IPS DF 6.9 (cell line): ENCODE results near the gene TBC1D22A.

Source experiments
- DNase-seq: peaks from one replicate; pipeline ENCODE4 v3.0.0-alpha.2; 2013; ENCODE audit warnings: low read depth, low spot score
- H3K27ac ChIP-seq: one replicate; pipeline ENCODE4 v1.5.1; 2013; ENCODE audit warnings: low read length, control low read depth
- H3K27me3 ChIP-seq: 2 replicates; pipeline ENCODE4 v1.6.1; 2013; ENCODE audit warnings: mild to moderate bottlenecking, low read length; ENCODE audit not compliant: control insufficient read depth, insufficient read depth
- H3K36me3 ChIP-seq: 2 replicates; pipeline ENCODE4 v1.6.1; 2013; ENCODE audit warnings: low read length; ENCODE audit not compliant: control insufficient read depth, insufficient read depth
- H3K4me1 ChIP-seq: 2 replicates; pipeline ENCODE4 v1.6.1; 2013; ENCODE audit warnings: low read length; ENCODE audit not compliant: control insufficient read depth, insufficient read depth
- H3K4me3 ChIP-seq: 2 replicates; pipeline ENCODE4 v1.5.1; 2013; ENCODE audit warnings: mild to moderate bottlenecking, low read length
- H3K9me3 ChIP-seq: 2 replicates; pipeline ENCODE4 v1.6.1; 2013; ENCODE audit warnings: low read length, inconsistent platforms; ENCODE audit not compliant: control insufficient read depth, insufficient read depth
- WGBS: extraction: QIAGEN DNeasy Blood & Tissue Kit; methylation state at CpG from one replicate; pipeline ENCODE4 v1.1.7; 2013; ENCODE audit warnings: mixed read lengths, missing lambda C conversion rate; ENCODE audit not compliant: insufficient read length, insufficient coverage; 5-methylcytosine and 5-hydroxymethylcytosine counted together

TBC1D22A gene

DNA sequence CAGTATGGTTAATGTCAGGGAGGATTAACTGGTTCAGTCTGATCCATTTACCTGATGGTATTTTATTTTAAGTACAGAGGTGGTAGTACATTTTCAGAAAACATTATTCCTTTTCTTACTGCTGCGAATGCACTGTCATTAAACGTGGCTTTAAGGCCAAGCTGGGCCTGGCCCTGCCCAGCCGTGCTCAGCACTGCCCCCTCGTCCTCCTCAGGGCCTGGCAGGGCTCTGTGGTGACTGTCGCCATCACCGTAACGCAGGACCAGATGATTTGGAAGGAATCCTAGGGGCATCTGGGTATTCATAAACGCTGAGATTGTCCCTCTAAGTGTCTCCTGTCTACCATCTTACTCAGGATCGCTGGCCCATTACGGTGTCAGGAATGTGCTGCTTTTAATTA, 302.0 kb downstream of the TBC1D22A start:
- Histone ChIP-seq H3K9me3 (no peaks in the 10 kb centered on the region), H3K27me3 (no peaks in the 10 kb centered on the region), H3K4me3 (no peak overlapping the region), H3K36me3 (no peaks in the 10 kb centered on the region), H3K27ac (no peak overlapping the region), H3K4me1 (no peaks in the 10 kb centered on the region)
- no peak for DNase-seq
- WGBS, result no CpG with 5 or more reads among the region's 10 CpGs

DNA sequence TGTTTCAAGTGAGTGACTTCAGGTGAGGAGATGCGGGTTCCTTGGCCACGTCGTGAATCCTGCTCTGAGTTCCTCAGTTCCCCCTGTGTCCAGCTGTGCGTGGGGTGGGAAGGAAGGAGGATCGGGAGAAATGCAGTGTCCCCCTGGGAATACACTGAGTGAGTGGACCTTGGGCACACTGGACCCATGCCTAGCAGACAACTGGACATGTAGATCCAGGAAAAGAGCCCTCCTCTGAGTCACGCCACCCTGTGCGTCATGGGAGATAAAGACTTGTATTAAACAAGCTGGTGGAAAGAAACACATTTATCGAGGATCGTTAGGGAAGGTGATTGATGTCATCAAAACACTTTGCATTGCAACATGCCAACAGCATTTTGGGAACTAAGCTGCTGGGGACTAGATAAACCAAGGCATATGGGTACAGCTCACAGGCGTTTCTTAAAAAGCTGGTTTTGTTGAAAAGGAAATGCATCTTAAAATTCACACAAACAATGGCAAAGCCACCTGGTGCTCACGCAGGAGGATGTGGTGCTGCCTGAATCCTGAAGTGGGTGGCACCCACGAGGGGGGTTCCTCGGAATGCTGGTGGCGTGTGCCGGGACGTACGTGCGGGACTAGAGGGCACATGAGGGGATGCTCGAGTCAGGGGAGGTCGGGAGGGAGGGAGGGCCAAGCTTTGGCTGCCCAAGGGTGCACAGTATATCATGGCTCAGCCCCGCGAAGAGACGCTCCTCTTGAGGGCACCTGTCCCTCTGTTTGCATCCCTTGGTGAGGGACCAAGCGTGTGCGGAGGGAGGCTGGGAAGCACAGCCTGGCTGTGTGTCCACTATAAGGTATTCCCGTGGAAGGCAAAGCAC, 303.5 kb downstream of the TBC1D22A start:
- no CpG with 5 or more reads among the region's 26 CpGs for WGBS

DNA sequence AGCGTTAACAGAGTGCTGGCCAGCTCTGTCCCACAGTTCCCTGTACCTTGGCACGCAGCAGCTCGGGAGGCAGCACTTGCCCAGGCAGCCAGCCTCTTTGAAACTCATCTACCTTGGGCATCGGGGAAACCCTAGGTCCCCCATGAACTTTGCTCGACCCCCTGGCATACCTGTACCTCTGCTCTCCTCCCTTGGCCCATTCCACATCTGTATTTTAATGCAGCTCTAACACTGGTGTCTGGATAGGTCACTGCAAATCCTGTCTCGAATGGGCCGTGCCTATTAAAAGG, 304.1 kb downstream of the TBC1D22A start:
- DNase-seq, result no peak
- no peak overlapping the region for H3K4me3 ChIP-seq
- H3K36me3 ChIP-seq, result no peaks in the 10 kb centered on the region
- no peak overlapping the region for H3K27ac ChIP-seq
- no peaks in the 10 kb centered on the region for H3K4me1 ChIP-seq
- WGBS, result no CpG with 5 or more reads among the region's 7 CpGs
- H3K27me3 ChIP-seq, result no peaks in the 10 kb centered on the region
- no peaks in the 10 kb centered on the region for H3K9me3 ChIP-seq

More for the DNA sequence above, 303.5 kb downstream of the TBC1D22A start:
- Histone ChIP-seq H3K4me1 (no peaks in the 10 kb centered on the region), H3K27ac (no peak overlapping the region), H3K9me3 (no peaks in the 10 kb centered on the region), H3K36me3 (no peaks in the 10 kb centered on the region), H3K27me3 (no peaks in the 10 kb centered on the region), H3K4me3 (no peak overlapping the region)
- no peak for DNase-seq

DNA sequence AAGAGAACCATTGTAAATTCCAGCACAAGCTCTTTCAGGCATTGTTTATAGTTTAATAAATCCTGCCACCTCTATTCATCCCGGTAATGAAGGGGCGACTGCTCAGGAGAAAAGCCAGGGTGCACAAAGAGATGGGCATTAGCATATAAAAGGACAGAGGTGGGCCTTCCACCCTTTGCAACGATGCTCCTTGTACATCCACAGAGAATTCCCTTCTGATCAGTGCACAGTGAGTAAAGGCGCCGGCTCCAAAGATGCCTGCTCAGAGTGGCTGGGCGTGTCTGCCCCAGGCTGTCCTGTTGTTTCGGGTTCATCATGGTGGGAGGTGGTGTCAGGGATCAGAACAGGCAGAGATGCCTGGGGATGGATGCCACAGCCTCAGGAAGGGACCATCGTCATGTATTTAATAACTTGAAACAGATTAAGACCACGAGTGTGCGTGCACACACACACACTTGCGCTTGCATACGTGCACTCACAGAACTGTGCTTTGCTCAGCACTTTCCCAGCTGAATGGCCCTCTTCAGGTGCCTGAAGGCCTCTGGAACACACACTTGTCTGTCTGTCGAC, 305.0 kb downstream of the TBC1D22A start:
- Histone ChIP-seq H3K36me3 (no peaks in the 10 kb centered on the region), H3K4me1 (no peaks in the 10 kb centered on the region), H3K27me3 (no peaks in the 10 kb centered on the region), H3K27ac (no peak overlapping the region), H3K9me3 (no peaks in the 10 kb centered on the region), H3K4me3 (no peak overlapping the region)
- no CpG with 5 or more reads among the region's 13 CpGs for WGBS
- no peak for DNase-seq

DNA sequence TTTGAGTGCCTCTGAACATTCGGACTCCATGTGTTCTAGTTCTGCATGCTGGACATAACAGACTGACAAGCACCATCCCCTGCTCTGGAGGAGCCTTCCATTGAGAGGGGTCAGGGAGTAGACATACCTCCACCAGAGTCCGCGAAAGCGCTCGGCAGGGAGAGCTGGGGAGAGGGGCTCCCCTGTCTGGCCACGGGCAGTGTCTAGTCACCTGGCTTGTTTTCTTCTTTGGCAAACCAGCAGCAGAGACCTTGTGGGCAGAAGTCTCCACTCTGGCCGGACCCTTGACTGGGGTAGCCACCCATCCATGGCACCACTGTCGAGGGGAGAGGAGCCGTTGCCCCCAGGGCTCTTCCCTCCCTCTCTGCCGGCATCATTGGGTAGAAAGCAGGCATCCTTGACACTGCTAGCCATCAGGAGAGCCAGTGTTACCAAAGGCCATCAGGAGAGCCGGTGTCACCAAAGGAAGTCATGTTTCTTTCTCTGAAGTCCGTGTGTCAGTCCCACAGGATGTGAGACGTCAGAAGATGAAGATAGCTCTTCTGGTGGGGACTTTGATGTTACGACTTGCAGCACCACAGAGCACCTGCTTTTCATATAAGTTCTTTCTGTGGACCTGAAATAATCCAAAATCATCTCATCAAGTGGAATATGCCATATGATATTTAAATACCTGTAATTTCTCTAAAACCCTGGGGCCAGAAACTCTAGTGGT, 305.6 kb downstream of the TBC1D22A start:
- H3K9me3 ChIP-seq, result no peaks in the 10 kb centered on the region
- no peak overlapping the region for H3K4me3 ChIP-seq
- no peaks in the 10 kb centered on the region for H3K27me3 ChIP-seq
- no peak for DNase-seq
- WGBS, result no CpG with 5 or more reads among the region's 14 CpGs
- H3K36me3 ChIP-seq, result no peaks in the 10 kb centered on the region
- H3K4me1 ChIP-seq, result no peaks in the 10 kb centered on the region
- H3K27ac ChIP-seq, result no peak overlapping the region

DNA sequence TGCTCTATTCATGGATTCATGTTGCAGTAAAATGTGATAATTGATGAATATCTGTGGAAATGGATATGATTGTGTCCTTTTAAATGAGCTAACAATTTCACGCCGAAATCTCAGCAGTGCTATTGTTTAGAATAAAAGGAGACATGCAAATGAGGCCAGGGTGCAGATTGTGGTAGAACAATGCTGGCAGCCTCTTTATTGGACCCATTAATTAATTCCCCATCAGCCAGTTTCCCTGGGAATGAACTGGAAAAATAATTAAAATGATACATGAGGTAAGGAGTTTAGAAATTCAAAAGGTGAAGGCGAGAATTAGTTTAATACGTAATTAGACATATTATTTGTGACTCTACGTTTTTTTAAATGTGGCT, 306.2 kb downstream of the TBC1D22A start:
- H3K4me1 ChIP-seq, result no peaks in the 10 kb centered on the region
- DNase-seq, result no peak
- H3K9me3 ChIP-seq, result no peaks in the 10 kb centered on the region
- 100% methylated on average over 3 of the region's 5 CpGs for WGBS
- no peak overlapping the region for H3K27ac ChIP-seq
- no peak overlapping the region for H3K4me3 ChIP-seq
- no peaks in the 10 kb centered on the region for H3K36me3 ChIP-seq
- no peaks in the 10 kb centered on the region for H3K27me3 ChIP-seq

DNA sequence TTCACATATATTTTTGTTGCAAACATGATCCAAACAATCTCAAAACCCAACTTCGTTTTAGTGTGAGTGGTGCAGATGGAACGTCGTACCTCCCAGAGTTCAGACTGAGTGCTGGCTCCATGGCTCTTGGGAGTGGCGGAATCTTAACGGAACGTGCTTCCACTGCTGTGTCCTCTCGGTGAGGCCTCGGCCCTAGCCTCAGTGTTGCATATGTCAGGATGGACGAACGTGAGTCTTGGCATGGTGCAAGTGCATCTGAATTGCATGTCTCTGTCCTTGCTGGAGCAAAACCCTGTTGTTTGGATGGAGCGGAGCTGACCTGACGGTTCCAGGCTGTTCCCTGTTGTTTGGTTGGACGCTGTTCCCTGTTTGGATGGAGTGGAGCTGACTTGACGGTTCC, 306.8 kb downstream of the TBC1D22A start:
- Histone ChIP-seq H3K4me1 (no peaks in the 10 kb centered on the region), H3K9me3 (no peaks in the 10 kb centered on the region), H3K36me3 (no peaks in the 10 kb centered on the region), H3K27me3 (no peaks in the 10 kb centered on the region), H3K27ac (no peak overlapping the region), H3K4me3 (no peak overlapping the region)
- no CpG with 5 or more reads among the region's 14 CpGs for WGBS
- no peak for DNase-seq

DNA sequence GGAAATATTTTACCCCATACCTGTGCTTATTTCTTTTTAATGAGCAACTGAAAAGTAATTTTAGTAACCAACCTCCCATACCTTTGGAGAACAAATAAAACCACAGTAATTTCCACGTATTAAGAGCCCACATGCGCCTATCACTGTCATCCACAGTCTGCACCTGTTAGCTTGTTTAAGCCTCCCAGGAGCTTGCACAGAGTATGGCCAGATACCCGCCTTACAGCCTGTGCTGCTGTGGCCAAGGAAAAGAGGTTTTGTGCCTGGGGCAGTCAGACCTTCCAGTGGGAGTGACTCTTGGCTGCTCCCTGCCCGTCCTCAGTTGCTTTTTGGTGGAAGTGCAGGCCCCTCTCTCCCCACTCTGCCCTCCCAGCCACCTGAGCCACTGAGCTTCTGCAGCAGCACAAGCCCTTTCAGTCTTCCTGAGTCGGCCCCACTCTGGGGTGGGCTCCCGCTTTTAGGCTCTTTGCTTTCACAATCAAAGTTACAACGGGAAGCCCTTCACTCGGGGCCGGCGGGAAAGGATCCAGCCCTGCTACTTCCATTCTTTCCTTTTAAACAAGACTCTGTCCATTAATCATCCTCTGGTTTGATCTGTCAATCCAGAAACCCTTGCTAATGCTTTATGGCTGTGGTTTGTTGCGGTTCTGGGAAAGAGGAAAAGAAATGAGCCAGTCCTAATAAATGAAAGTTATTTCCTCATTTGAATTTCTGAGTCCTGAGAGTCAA, 308.8 kb downstream of the TBC1D22A start:
- no CpG with 5 or more reads among the region's 11 CpGs for WGBS
- Histone ChIP-seq H3K27me3 (no peaks in the 10 kb centered on the region), H3K4me1 (no peaks in the 10 kb centered on the region), H3K27ac (no peak overlapping the region), H3K4me3 (no peak overlapping the region), H3K36me3 (no peaks in the 10 kb centered on the region), H3K9me3 (no peaks in the 10 kb centered on the region)
- DNase-seq, result no peak

DNA sequence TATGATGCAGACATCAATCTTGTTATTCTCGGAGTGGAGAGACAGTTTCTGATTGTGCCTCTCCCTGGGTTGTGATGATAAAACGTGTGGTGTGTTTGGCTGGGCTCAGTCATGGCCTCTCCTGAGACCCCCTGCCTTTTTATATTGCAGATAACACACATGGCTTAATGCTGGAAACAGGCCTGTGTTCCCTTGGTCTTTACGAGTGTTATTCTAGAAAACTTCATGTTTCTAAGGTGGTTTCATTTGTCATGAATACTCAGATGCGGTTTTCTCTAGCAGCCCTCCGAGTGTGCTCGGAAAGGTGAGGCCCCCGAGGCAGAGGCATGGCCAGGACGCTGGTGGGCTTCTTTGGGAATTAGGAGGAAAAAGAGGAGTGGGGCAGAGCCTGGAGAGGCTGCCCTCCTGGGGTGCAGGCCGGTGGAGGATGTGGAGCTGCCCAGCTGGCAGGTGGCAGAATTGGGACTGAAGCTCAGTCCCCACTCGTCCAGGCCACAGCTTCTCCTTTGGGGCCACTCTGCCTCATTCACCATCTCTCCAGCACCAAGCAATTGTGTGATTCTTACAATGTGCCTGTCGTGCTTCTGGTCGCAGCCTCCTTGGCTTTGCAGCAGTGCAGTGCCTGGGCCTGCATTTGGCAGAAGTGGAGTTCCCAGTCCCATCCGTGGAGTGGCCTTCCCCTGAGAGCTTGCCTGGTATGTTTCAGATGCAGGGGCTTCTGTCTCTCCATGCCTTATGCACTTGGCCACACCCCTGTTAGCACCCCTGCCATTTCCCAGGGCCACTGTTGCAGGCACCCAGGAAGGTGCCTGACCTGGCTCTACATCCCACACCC, 309.6 kb downstream of the TBC1D22A start:
- Histone ChIP-seq H3K9me3 (no peaks in the 10 kb centered on the region), H3K36me3 (no peaks in the 10 kb centered on the region), H3K4me3 (no peak overlapping the region), H3K4me1 (no peaks in the 10 kb centered on the region), H3K27me3 (no peaks in the 10 kb centered on the region), H3K27ac (no peak overlapping the region)
- WGBS, result no CpG with 5 or more reads among the region's 13 CpGs
- DNase-seq, result no peak

DNA sequence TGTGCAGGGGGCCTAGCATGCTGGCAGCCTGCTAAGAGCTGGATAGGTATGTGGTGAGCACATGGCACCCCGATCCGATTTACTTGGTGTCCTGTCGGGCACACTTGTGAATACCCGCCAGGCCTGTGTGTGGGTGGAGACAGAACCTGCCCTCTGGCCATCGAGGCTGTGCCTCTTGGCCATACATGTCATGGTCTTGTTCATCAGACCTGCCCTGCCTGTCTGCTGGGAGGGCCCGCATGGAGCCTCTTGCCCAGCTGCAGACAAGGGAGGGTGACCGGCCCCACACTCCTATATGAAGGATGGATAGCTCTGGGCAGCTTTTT, 310.2 kb downstream of the TBC1D22A start:
- Histone ChIP-seq H3K4me3 (no peak overlapping the region), H3K27me3 (no peaks in the 10 kb centered on the region), H3K9me3 (no peaks in the 10 kb centered on the region), H3K36me3 (no peaks in the 10 kb centered on the region), H3K4me1 (no peaks in the 10 kb centered on the region), H3K27ac (no peak overlapping the region)
- DNase-seq, result no peak
- WGBS, result no CpG with 5 or more reads among the region's 7 CpGs
